H9 (cell line): ENCODE measurements around the gene GARRE1. TPM values are rescaled to one million over a fixed set of nuclear protein-coding genes. Genes with fewer than 3 reads are reported as not detected.
"Not testable (repeated sequence)": the region's sequence is repeated elsewhere in the genome, so short reads cannot be mapped to it uniquely, and the experiment has no call there.

Experiments used
- DNase-seq: peaks from one replicate; pipeline ENCODE4 v3.0.0-alpha.2; 2017
- H2AFZ ChIP-seq: one replicate; pipeline ENCODE4 v1.6.1; 2013; ENCODE audit warnings: mild to moderate bottlenecking, low read length, control low read depth, moderate library complexity
- H2AK5ac ChIP-seq: 2 replicates; pipeline ENCODE4 v1.6.1; 2013; ENCODE audit warnings: low read length, control low read depth, mixed read lengths; ENCODE audit not compliant: insufficient read length
- H2BK120ac ChIP-seq: one replicate; pipeline ENCODE4 v1.6.1; 2013; ENCODE audit warnings: low read depth, mild to moderate bottlenecking, low read length, control low read depth, inconsistent platforms; ENCODE audit not compliant: poor library complexity, severe bottlenecking
- H2BK12ac ChIP-seq: 2 replicates; pipeline ENCODE4 v1.6.1; 2013; ENCODE audit warnings: low read length, control low read depth, mixed read lengths, low read depth; ENCODE audit not compliant: insufficient read length
- H2BK15ac ChIP-seq: 2 replicates; pipeline ENCODE4 v1.6.1; 2013; ENCODE audit warnings: low read depth, low read length, control low read depth
- H2BK20ac ChIP-seq: one replicate; pipeline ENCODE4 v1.6.1; 2013; ENCODE audit warnings: low read depth, mild to moderate bottlenecking, low read length, control low read depth, inconsistent platforms; ENCODE audit not compliant: poor library complexity, severe bottlenecking
- H2BK5ac ChIP-seq: 2 replicates; pipeline ENCODE4 v1.6.1; 2013; ENCODE audit warnings: low read length, control low read depth, mixed read lengths; ENCODE audit not compliant: insufficient read length
- H3K14ac ChIP-seq: 2 replicates; pipeline ENCODE4 v1.6.1; 2013; ENCODE audit warnings: low read length, control low read depth; ENCODE audit not compliant: insufficient read depth
- H3K18ac ChIP-seq: 2 replicates; pipeline ENCODE4 v1.6.1; 2013; ENCODE audit warnings: low read depth, mild to moderate bottlenecking, mixed read lengths, low read length, control low read depth; ENCODE audit not compliant: insufficient read length
- H3K23ac ChIP-seq: 2 replicates; pipeline ENCODE4 v1.6.1; 2013; ENCODE audit warnings: low read length, control low read depth, mixed read lengths, low read depth; ENCODE audit not compliant: insufficient read length
- H3K23me2 ChIP-seq: 2 replicates; pipeline ENCODE4 v1.6.1; 2013; ENCODE audit warnings: low read depth, mild to moderate bottlenecking, mixed read lengths, low read length, control low read depth; ENCODE audit not compliant: insufficient read length, poor library complexity, severe bottlenecking
- H3K27ac ChIP-seq: 2 replicates; pipeline ENCODE4 v1.5.1; 2013; ENCODE audit warnings: low read length, control low read depth, mixed read lengths, low read depth; ENCODE audit not compliant: insufficient read length
- H3K27me3 ChIP-seq: 2 replicates; pipeline ENCODE4 v1.6.1; 2013; ENCODE audit warnings: low read length, control low read depth, inconsistent platforms; ENCODE audit not compliant: insufficient read depth
- H3K4ac ChIP-seq: 2 replicates; pipeline ENCODE4 v1.6.1; 2013; ENCODE audit warnings: low read depth, mild to moderate bottlenecking, control low read depth, inconsistent platforms, low read length, moderate library complexity
- H3K4me1 ChIP-seq: 2 replicates; pipeline ENCODE4 v1.6.1; 2013; ENCODE audit warnings: low read length, control low read depth, inconsistent platforms; ENCODE audit not compliant: insufficient read depth
- H3K4me2 ChIP-seq: 2 replicates; pipeline ENCODE4 v1.6.1; 2013; ENCODE audit warnings: low read length, control low read depth, mixed read lengths; ENCODE audit not compliant: insufficient read length, insufficient read depth
- H3K56ac ChIP-seq: 2 replicates; pipeline ENCODE4 v1.6.1; 2013; ENCODE audit warnings: low read depth, mild to moderate bottlenecking, mixed read lengths, low read length, control low read depth; ENCODE audit not compliant: insufficient read length
- H3K79me1 ChIP-seq: 2 replicates; pipeline ENCODE4 v1.6.1; 2013; ENCODE audit warnings: low read depth, mild to moderate bottlenecking, moderate library complexity, low read length, control low read depth, inconsistent platforms; ENCODE audit not compliant: insufficient read depth, poor library complexity, severe bottlenecking
- H3K79me2 ChIP-seq: 2 replicates; pipeline ENCODE4 v1.6.1; 2013; ENCODE audit warnings: low read length, control low read depth, inconsistent platforms; ENCODE audit not compliant: insufficient read depth
- H3K9ac ChIP-seq: 2 replicates; pipeline ENCODE4 v1.6.1; 2013; ENCODE audit warnings: low read length, control low read depth, mixed read lengths; ENCODE audit not compliant: insufficient read length; ENCODE audit errors: extremely low read depth
- H3K9me3 ChIP-seq: one replicate; pipeline ENCODE4 v1.6.1; 2013; ENCODE audit warnings: low read depth, low read length, inconsistent platforms; ENCODE audit not compliant: control insufficient read depth
- H3T11ph ChIP-seq: one replicate; pipeline ENCODE4 v1.6.1; 2013; ENCODE audit warnings: mild to moderate bottlenecking, low read length, control low read depth, inconsistent platforms
- H4K20me1 ChIP-seq: one replicate; pipeline ENCODE4 v1.6.1; 2013; ENCODE audit not compliant: control insufficient read depth, insufficient read length, insufficient read depth
- H4K5ac ChIP-seq: 2 replicates; pipeline ENCODE4 v1.6.1; 2013; ENCODE audit warnings: low read depth, mild to moderate bottlenecking, mixed read lengths, low read length, control low read depth; ENCODE audit not compliant: insufficient read length
- H4K8ac ChIP-seq: replicated peaks from 2 replicates; pipeline ENCODE4 v1.6.1; 2013; ENCODE audit warnings: low read length, control low read depth, mixed read lengths, low read depth; ENCODE audit not compliant: insufficient read length
- H4K91ac ChIP-seq: 2 replicates; pipeline ENCODE4 v1.6.1; 2013; ENCODE audit warnings: low read depth, mild to moderate bottlenecking, moderate library complexity, mixed read lengths, low read length, control low read depth; ENCODE audit not compliant: insufficient read length
- H3K27ac Mint-ChIP-seq, 3 experiments: 2 replicates in 2 of 3; 3 replicates in 1 of 3; pipeline ENCODE4 v1.8.0; 2020 to 2021; ENCODE audit warnings: mixed read lengths in 3 of 3, mild to moderate bottlenecking in 1 of 3, moderate library complexity in 1 of 3
- H3K27me3 Mint-ChIP-seq: 2 replicates; pipeline ENCODE4 v1.8.0; 2021; ENCODE audit warnings: low read depth, mild to moderate bottlenecking, moderate library complexity, mixed read lengths
- H3K36me3 Mint-ChIP-seq, 3 experiments: 2 replicates in 2 of 3; 3 replicates in 1 of 3; pipeline ENCODE4 v1.8.0; 2020 to 2021; ENCODE audit warnings: low read depth in 3 of 3, mixed read lengths in 3 of 3; ENCODE audit not compliant: insufficient read depth in 1 of 3
- H3K4me1 Mint-ChIP-seq, 2 experiments: 2 replicates each; pipeline ENCODE4 v1.8.0; 2020; ENCODE audit warnings: mixed read lengths in 2 of 2
- H3K4me3 Mint-ChIP-seq, 2 experiments: 2 replicates in 1 of 2; 3 replicates in 1 of 2; pipeline ENCODE4 v1.8.0; 2020 to 2021; ENCODE audit warnings: mild to moderate bottlenecking in 2 of 2, mixed read lengths in 2 of 2, moderate library complexity in 1 of 2
- H3K9me3 Mint-ChIP-seq, 2 experiments: 2 replicates in 1 of 2; 3 replicates in 1 of 2; pipeline ENCODE4 v1.8.0; 2020; ENCODE audit warnings: mild to moderate bottlenecking in 2 of 2, mixed read lengths in 2 of 2, moderate library complexity in 1 of 2
- CTCF ChIP-seq: fragments of 200-600 bp; sonication (generic); conservative IDR thresholded peaks from 3 replicates; pipeline ENCODE4 v1.8.0; 2021; ENCODE audit warnings: antibody characterized with exemption, mild to moderate bottlenecking
- WGBS: extraction: QIAGEN DNeasy Blood & Tissue Kit; methylation state at CpG from one replicate; pipeline ENCODE4 v1.1.7; 2013; ENCODE audit warnings: missing lambda C conversion rate, low lambda C conversion rate, mixed read lengths; ENCODE audit not compliant: insufficient read length; ENCODE audit errors: extremely low coverage; 5-methylcytosine and 5-hydroxymethylcytosine counted together
- total RNA-seq: library from RNA; stranded (reverse); gene quantifications from 2 replicates; pipeline ENCODE4 v1.2.1, GENCODE V29; 2021

GARRE1 gene
- total RNA-seq, 1 experiment from 2014 or later: 24.1 TPM

DNA sequence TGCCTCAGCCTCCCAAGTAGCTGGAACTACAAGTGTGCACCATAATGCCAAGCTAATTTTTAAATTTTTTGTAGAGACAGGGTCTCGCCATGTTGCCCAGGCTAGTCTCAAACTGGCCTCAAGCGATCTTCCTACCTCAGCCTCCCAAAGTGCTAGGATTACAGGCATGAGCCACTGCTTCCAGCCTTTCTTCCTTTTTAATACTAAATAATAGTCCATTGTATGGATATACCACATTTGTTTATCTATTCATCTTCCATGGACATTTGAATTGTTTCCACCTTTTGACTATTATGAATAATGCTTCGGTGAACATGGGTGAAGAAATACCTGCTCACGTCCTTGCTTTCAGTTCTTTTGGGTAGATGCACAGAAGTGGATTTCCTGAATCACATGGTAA lies 24.4 kb downstream of the GARRE1 start:
- Histone ChIP-seq H3K56ac (no peak overlapping the region), H3K9ac (no peak overlapping the region), H3K4me1 (no peaks in the 10 kb centered on the region), H3T11ph (no peak overlapping the region), H3K23ac (no peak overlapping the region), H2AFZ (no peak overlapping the region), H3K9me3 (no peaks in the 10 kb centered on the region), H3K23me2 (no peaks in the 10 kb centered on the region), H2BK20ac (no peak overlapping the region), H3K27ac (no peak overlapping the region), H4K5ac (no peak overlapping the region), H2AK5ac (no peak overlapping the region), H2BK12ac (no peak overlapping the region), H3K18ac (no peak overlapping the region), H3K79me1 (no peaks in the 10 kb centered on the region), H3K4ac (no peak overlapping the region), H3K4me2 (no peak overlapping the region), H3K27me3 (no peaks in the 10 kb centered on the region), H2BK120ac (no peak overlapping the region), H4K20me1 (no peaks in the 10 kb centered on the region), H4K8ac (no peak overlapping the region), H2BK5ac (no peak overlapping the region), H3K79me2 (no peaks in the 10 kb centered on the region; the same call in none of the 2 replicates), H2BK15ac (no peak overlapping the region), H3K14ac (no peak overlapping the region), H4K91ac (no peak overlapping the region)
- no peak overlapping the region for H3K4me3 Mint-ChIP-seq
- DNase-seq: no peak
- H3K4me1 Mint-ChIP-seq: peaks cover 14% of the 10 kb centered on the region in 2 experiments
- no peaks in the 10 kb centered on the region for H3K27me3 Mint-ChIP-seq
- 0 out of 7 replicates have a peak overlapping the region, but pooled peaks of 1 of the 3 experiments have one; percentile 7 for H3K27ac Mint-ChIP-seq
- TF ChIP-seq CTCF: no peak
- WGBS: no CpG with 5 or more reads among the region's 4 CpGs
- no peaks in the 10 kb centered on the region for H3K9me3 Mint-ChIP-seq
- H3K36me3 Mint-ChIP-seq: peaks cover 4 to 8% (median 6%) of the 10 kb centered on the region in 3 experiments; a peak in 6 of 7 replicates

- H3K56ac ChIP-seq, H3K23me2 ChIP-seq, H4K8ac ChIP-seq, H3K79me2 ChIP-seq, H3K9ac ChIP-seq, H3K27me3 Mint-ChIP-seq, H3K4me1 ChIP-seq, H3T11ph ChIP-seq, H3K4me1 Mint-ChIP-seq, H3K4ac ChIP-seq, H3K79me1 ChIP-seq, H2BK12ac ChIP-seq, H4K20me1 ChIP-seq, H3K18ac ChIP-seq, H2BK20ac ChIP-seq, H4K5ac ChIP-seq, H3K14ac ChIP-seq, H3K36me3 Mint-ChIP-seq, H2BK5ac ChIP-seq, H3K9me3 Mint-ChIP-seq, H3K4me3 Mint-ChIP-seq, H4K91ac ChIP-seq, H3K27ac Mint-ChIP-seq, H2AK5ac ChIP-seq, H3K27ac ChIP-seq, H3K23ac ChIP-seq, H3K4me2 ChIP-seq, H2BK15ac ChIP-seq, H3K9me3 ChIP-seq, H2AFZ ChIP-seq, DNase-seq, H3K27me3 ChIP-seq, H2BK120ac ChIP-seq: not testable (repeated sequence)
- no CpG with 5 or more reads among the region's 2 CpGs for WGBS
Measured at GRCh38 chr19:34281444-34281843, 27.1 kb downstream of the GARRE1 start.
